H1 (cell line): ENCODE measurements around the gene TFE3. TPM values are rescaled to one million over a fixed set of nuclear protein-coding genes. Genes with fewer than 3 reads are reported as not detected.
A peak's percentile ranks its signal among the peaks of the same experiment; 100 is the strongest.

ENCODE experiments used
- ASH2L ChIP-seq: fragments of 200-600, 300-600 bp; sonication (generic); IDR thresholded peaks from one replicate; pipeline ENCODE4 v1.7.1; 2017; ENCODE audit warnings: low read length
- BCL11A ChIP-seq, 2 experiments: IDR thresholded peaks; one replicate each; pipeline ENCODE4 v1.6.1; 2011; ENCODE audit warnings: low read depth in 2 of 2, low read length in 2 of 2, mild to moderate bottlenecking in 2 of 2
- CBX5 ChIP-seq: fragments of 300-800, 300-1000 bp; sonication (generic); IDR thresholded peaks from 2 replicates; pipeline ENCODE4 v1.7.1; 2016; ENCODE audit warnings: antibody characterized with exemption, low read length, low read depth
- EGR1 ChIP-seq: IDR thresholded peaks from 2 replicates; pipeline ENCODE4 v1.6.1; 2011; ENCODE audit warnings: low read depth, low read length, borderline replicate concordance
- EZH2 ChIP-seq: fragments of 200-600 bp; sonication (generic); IDR thresholded peaks from 2 replicates; pipeline ENCODE4 v1.7.1; 2012; ENCODE audit warnings: low read depth, mild to moderate bottlenecking, moderate library complexity, low read length, inconsistent platforms; ENCODE audit not compliant: severe bottlenecking
- FOSL1 ChIP-seq: IDR thresholded peaks from 2 replicates; pipeline ENCODE4 v1.6.1; 2011; ENCODE audit warnings: mild to moderate bottlenecking, low read depth, low read length, moderate library complexity; ENCODE audit not compliant: insufficient read depth
- MAFK ChIP-seq: IDR thresholded peaks from 2 replicates; pipeline ENCODE4 v1.6.1; 2012; ENCODE audit warnings: low read depth, mild to moderate bottlenecking, improper control_type of control experiment, low read length
- RBBP5 ChIP-seq: IDR thresholded peaks from 2 replicates; pipeline ENCODE4 v1.7.1; 2012; ENCODE audit warnings: low read depth, mild to moderate bottlenecking, inconsistent platforms, low read length, moderate library complexity, borderline replicate concordance
- RXRA ChIP-seq: IDR thresholded peaks from 2 replicates; pipeline ENCODE4 v1.6.1; 2011; ENCODE audit warnings: low read depth, mild to moderate bottlenecking, low read length, moderate library complexity; ENCODE audit not compliant: insufficient read depth
- TAF7 ChIP-seq: optimal IDR thresholded peaks from 2 replicates; pipeline ENCODE3; 2011; ENCODE audit warnings: low read depth, mild to moderate bottlenecking, inconsistent platforms, low read length, moderate library complexity, borderline replicate concordance
- polyA plus RNA-seq, 7 experiments: library from polyadenylated mRNA; depleted of rRNA in 3 of 7; stranded (reverse) in 5 of 7; unstranded in 2 of 7; fragments of >200 nt in 5 of 7; fragments of 200-250 nt in 2 of 7; gene quantifications; 1 replicate in 5 of 7; 2 replicates in 1 of 7; 4 replicates in 1 of 7; pipeline versions ENCODE4 v1.2.1 to v1.2.3, GENCODE V29; 2011 to 2013; ENCODE audit warnings: missing spikeins in 2 of 7, mixed read lengths in 2 of 7
- total RNA-seq: library from RNA; stranded (reverse); fragmentation: NEBNext Ultra II Directional; extraction: Animal tissue kit (Norgen Biotek cat#: 25700); gene quantifications from 2 replicates; pipeline ENCODE4 v1.2.1, GENCODE V29; 2021

Gene TFE3
- total and polyA plus RNA-seq, 2 of the 8 experiments (the other 6 are each of a cell fraction or from before 2014, with no cell fraction given): 33.7 to 52.9 TPM

DNA sequence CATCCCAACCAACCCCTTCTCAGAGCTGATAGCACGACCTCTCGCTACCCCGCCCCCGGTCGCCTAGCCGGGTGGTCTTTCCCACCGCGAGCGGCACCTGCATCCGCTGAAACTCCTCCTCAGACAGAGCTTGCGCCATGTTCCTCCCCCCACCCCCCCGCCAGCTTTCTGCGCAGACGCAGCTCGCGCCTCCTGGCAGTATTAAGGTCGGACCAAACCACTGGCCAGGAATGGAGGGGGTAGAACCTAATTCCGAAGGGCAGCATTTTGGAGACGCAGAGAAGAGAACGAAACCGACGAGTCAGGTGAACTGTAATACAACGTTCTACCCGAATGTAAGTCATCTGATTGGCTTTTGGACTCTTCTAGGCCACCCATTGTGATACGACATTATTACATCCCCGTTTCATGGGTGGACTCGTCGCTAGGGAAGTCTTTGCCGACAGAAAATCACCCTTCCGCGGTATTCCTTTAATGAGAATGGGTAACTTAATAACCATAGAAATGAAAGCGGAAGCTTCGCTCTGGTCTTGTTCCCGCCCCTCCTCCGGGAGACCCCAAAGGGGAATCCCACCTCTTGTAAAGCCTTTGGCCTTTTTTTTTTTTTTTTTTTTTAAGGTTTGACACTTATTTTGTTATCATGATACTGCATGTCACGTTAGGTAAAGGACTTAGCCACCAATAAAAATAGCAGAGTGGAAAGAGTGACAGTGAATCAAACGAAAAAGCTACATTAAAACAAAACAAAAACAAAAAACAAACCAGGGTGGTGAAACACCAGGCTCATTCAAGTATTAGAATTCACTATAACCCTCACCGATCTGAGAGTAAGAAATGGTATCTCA lies 40.8 kb downstream of the TFE3 start, which contains the start of gene GRIPAP1 (continued):
- TF ChIP-seq RXRA: no peak
- TF ChIP-seq EGR1: no peak
- TF ChIP-seq FOSL1: no peak
- TF ChIP-seq MAFK: no peak
- no peak for TF ChIP-seq CBX5
- no peak for TF ChIP-seq EZH2
- no peak for TF ChIP-seq ASH2L
- TF ChIP-seq TAF7: peak; percentile 66
- TF ChIP-seq RBBP5: no peak
- no peak for TF ChIP-seq BCL11A (IDR thresholded peaks at IDR 0.05; ENCODE audit: low read depth in 2 of 2, low read length in 2 of 2)
